GM04504 (cell line): ENCODE measurements around the gene ELOVL6.
A peak's percentile ranks its signal among the peaks of the same experiment; 100 is the strongest.
"Not testable (repeated sequence)": the region's sequence is repeated elsewhere in the genome, so short reads cannot be mapped to it uniquely, and the experiment has no call there.

ENCODE experiments used
- DNase-seq: peaks from one replicate; pipeline ENCODE4 v3.0.0-alpha.2; 2012; ENCODE audit warnings: low read depth

The ELOVL6 gene

DNA sequence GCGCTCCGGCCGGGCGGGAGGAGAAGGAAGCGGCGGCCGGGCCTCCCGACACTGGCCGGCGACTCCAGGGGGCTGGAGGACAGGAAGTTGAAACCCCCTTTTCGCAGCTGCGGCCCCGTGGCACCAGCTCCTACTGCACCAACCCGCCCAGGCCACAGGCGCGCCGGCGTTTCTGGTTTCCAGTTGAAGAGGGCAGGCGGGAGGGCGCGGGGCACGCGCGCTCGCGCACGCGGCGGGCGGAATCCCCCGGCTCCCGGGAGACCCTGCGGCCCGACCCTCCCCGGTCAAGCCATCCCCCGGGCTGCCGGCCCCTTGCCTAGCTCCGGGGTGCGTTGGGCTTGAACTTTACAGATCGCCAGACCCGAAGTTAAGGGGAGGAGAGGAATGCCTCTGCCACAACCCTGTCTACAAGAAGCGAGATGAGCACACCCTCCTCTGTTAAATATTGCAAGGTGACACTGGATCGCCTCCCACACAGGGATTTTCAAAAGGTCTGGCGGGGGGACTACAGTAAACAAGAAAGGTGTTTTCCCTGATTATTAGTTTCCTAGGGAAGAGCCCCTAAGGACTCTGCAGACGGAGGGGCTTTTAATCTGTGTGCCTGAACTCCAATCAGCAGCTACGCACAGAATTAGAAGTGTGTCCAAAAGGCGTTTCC, 1.4 kb downstream of the ELOVL6 start:
- no peak for DNase-seq

DNA sequence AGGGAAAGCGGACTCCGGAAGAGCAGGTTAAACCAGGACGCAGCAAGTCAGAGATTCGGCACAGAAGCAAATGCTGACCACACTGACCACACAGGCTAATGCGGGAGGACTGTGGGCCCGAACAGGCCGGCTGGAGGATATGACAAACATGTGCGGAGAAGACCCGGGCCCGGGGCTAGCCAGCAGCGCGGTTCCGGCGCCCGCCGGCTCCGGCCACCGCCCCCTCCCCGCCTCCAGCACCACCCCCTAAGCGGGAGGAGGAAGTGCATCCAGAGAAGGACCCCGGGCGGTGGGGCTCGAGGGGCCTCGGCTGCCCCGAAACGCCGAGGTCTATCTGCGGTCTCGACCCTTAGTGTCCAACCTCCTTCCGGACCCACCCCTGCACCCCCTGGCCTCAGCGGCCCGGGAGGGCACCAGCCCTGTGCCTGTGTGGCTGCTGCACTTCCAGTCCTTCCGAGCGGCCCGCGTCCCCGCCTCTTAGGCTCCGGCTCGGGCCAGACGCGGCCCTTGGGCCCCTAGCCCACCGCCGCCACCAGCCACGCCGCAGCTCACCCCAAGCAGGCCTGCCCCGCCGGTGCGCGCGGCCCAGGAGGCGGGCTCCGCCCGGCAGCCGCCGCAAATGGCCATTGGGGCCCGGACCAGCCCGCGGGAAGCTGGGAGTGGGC, 2.1 kb downstream of the ELOVL6 start:
- no peak for DNase-seq

DNA sequence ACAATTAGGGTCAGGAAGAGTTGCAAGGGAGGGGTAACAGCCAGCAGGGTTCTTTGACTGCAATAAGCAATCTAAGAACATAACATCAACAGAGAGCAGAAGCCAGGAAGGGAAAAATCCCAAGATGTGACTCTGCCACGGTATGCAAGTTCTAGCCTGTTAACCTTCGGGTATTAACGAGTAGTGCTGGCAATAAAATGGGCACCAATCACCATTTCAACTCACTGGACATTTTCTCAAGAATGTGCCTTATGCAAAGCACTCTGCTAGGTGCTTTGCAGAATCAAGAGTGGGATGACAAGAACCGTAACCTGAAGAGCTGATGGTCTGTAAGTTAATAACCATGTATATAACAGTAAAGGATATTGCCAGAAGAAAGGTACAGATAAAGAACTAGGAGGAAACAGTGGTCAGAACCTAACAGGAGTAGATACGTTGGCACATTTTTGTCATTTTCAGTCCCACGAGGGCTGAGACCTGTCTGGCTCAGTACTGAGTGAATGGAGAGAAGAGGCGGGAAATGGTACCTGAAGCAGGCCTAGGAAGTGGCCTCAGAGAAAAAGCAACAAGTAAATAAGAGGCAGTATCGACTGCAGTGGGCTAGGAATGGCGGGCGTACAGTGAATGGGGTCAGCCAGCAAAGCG, 2.7 kb downstream of the ELOVL6 start:
- DNase-seq = no peak

DNA sequence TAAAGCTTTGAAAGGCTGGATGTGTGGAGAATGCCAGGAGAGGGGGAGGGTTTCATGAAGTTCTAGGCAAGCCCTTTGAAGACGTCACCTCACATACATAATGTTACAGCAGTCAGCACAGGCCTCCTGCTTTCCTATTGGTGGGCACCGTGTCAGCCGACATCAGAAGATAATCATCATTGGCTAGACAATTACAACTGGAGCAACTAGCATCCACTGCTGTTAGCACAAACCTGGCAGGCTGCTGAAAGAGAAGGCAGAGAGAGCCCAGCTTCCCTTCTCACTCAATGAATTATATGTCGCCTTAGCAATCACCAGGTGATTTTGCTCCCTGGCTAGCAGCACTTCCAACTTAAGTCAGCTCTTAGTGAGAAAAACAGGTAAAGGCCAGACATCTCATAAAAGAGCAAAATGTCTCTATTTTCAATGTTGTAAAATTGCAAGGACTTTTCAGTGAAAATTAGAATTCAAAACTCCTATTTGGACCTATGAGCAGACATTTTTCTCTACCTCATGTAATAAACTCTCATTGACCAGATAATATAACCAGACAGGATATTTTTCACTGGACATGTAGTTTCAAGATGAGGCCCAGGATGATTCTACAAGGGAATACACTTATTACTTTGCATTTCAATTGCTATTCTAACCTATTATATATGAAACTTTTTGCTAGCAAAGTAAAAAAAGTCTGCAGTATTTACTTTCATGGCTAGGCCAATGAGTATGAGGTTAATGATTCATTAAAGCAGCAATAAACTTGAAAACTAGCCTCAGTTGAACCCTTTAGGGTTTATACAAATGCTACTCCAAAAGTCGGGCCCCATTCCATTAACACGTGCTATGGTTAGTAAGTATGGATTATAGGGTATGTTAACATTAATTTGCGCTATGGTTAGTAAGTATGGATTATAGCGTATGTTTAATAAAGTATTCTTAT, 4.3 kb downstream of the ELOVL6 start:
- DNase-seq = peak; percentile 50

DNA sequence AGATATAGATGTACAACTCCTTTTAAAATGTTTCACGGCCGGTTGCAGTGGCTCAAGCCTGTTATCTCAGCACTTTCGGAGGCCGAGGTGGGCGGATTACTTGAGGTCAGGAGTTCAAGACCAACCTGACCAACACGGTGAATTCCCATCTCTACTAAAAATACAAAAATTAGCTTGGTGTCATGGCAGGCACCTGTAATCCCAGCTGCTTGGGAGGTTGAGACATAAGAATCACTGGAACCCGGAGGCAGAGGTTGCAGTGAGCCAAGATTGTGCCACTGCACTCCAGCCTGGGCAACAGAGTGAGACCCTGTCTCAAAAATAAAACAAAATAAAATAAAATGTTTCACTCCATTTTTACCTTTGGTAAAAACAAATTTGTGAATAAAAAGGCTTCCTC, 5.1 kb downstream of the ELOVL6 start:
- DNase-seq = not testable (repeated sequence)

DNA sequence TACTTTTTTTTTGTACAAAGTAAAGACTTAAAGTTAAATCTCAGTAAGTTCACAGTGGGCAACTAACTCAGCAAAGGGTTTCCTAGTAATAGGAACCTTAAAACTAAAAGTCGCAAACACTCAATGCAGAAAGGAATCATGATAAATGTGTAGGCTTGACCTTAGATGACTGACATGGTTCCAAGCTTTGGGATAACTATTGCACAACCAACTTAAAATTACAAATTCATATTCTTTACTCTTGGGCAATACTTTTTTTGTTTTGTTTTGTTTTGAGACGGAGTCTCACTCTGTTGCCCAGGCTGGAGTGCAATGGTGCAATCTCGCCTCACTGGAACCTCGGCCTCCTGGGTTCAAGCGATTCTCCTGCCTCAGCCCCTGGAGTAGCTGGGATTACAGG, 8.2 kb downstream of the ELOVL6 start:
- no peak for DNase-seq

DNA sequence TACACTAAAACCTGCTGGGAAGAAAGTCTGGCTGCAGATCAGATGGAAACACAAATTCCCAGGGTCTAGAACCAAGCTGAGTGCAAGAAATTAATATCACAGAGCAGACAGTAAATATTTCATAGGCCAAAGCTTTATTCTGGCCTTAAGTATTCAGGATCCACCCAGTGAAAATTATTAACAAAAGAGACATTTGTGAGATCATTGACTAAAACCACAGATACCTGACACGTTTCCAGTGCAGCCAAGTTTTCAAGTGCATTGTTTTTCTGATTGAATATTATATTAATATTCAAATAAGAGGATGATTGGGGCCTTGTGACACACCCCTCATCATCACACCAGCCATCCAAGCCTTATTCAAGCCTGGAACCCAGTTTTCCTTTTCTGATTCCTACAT, 10.3 kb downstream of the ELOVL6 start:
- no peak for DNase-seq

DNA sequence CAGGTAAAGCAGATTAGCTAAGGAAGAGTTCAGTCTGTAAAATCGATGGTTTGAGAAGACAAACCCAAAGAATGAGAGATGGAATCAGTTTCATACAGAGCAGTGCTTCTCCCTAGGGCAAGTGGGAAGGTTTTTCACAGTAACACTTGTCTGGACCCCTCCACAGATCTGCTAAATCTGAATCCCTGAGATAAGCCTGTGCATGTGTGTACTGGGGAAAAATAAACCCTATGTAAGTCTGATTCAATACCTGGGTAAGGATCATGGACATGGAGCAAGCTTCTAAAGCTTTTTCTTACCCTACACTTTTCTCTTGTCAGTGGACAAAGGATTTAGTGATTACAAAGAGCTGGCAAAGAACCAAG, 13.6 kb downstream of the ELOVL6 start:
- DNase-seq = no peak

DNA sequence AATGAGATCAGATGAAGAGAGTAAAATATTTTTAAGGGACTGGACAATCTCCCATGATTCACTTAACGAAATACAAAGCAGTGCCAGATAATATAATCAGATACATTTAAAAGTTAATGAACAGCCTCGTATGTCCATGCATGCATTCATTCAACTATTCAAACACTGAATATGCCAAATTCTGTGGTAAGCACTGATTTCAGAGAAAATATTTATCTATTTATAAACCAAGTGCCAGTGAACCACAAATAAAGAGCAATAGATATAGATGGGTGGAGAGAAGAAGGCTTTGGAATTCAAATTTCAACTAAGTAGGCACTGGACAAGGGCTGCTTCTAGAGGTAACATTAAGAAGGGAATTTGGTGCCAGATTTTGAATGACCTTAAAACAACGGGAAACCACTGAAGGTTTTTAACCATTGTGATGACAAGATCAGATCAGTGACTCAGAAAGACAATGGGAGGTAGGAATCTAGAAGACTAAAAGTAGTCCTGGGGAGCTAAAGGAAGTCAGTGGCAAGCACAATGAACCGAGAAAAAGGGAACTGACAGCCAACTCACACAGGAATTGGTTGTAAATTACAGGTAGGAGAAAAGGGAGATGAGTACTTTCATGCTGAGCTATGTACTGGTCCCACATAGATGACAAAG, 14.2 kb downstream of the ELOVL6 start:
- DNase-seq = no peak

DNA sequence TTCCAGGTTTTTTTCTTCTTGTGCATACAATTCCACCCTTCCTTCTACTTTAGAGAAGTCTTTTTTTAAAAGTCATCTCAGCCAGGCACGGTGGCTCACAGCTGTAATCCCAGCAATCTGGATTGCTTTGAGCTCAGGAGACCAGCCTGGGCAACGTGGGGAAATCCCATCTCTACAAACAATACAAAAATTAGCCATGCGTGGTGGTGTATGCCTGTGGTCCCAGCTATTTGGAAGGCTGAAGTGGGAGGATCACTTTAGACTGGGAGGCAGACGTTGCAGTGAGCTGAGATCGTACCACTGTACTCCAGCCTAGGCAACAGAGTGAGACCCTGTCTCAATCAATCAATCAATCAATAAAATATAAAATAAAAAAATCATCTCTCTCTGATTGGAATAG, 14.8 kb downstream of the ELOVL6 start:
- no peak for DNase-seq

DNA sequence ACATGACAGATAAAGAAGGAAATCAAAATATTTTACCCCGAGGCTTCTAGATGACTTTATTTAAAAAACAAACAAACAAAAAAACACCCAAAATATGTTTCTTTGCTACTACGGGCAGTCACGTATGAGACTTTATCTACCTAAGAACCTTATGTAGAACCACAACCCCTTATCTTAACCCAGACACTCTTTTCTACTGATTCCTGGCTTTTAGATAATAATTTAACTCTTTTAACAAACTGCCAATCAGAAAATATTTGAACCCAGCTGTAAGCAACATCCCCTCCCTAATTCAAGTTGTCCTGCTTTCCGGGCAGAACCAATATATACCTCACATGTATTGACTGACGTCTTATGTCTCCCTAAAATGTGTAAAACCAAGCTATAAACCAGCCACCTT, 15.4 kb downstream of the ELOVL6 start:
- DNase-seq = no peak

DNA sequence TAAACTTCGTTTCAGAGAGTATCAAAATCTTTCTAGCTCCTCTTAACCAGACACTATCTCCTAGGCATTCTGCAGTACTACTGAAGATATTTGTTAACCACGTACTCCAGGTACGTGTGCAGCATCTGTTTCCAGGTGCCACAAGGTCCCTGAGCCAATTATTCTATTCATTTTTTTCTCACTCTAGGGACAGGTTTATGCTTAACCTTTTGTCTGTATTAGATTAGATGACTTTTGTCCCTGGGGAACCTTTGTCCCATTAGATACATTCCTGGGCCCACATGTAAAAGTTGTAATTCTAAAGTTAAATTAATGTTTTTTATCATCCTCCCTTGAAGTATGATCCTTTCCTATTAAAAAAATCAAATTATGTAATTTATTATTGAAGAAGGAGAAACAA, 16.5 kb downstream of the ELOVL6 start:
- no peak for DNase-seq

DNA sequence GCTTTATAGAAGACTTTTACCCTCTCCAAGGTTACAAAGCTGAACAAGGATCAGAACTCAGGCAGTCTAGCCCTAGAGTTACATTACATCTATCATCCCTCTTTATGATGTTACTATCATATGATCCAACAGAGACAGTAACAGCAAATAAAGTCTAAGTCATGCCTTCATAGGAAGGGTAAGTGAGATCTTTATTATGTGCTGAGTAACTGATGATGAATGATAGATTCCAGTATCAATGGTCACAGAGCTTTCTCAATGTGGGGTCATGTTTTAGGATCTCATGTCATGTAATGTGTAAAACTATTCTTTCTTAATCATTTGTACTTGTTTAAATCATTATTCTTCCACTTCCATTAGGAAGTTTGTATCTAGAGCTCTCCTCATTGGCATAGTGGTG, 22.8 kb downstream of the ELOVL6 start:
- no peak for DNase-seq

DNA sequence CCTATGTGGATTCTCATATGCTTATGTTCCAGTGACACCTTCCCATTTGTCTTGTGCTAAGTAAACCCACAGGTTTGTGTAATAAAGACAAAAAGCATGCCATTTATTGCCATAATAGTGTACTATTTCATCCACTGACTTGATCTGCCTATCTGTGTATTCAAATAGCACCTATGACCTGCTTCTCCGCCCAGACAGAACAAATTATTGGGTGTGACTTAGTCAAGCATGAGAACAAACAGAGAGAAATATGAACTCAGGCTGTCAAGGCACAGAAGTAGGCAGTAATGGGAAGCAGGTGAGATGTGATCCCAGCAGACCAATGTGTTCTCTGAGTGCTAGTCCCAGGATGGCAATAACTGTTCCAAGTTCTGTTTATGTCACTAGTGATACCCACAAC, 25.4 kb downstream of the ELOVL6 start:
- DNase-seq = no peak

DNA sequence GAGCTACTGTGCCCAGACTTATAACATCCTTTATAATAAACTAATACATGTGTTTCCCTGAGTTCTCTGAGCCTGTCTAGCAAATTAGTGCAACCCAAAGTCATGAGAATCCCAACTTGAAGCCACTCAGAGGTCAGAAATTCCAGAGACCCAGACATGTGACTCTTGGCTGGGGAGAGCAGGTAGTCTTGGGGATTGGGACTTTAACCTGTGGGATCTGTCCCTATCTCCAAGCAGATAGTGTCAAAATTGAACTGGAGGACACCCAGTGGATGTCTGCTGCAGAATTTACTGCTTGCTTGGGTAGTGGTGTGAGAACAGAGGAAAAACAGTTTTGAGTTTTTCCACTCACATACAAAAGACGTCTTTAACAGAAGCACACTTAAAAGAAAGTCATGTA, 26.4 kb downstream of the ELOVL6 start:
- DNase-seq = no peak

DNA sequence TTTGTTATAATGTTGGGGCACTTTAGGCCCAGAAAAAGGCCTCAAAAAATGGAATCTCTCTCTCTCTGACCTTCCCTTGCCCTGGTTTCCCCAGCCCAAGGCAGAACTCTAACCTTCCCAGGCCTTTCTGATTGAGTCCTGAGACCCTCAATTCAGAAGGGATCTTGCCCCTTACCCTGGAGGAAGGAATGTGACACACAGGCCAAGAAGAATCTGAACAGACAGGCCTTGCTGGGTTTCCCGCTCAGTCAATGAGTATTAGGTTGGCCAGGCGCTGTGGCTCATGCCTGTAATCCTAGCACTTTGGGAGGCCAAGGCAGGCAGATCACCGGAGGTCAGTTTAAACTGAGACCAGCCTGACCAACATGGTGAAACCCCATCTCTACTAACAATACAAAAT, 27.6 kb downstream of the ELOVL6 start:
- no peak for DNase-seq

DNA sequence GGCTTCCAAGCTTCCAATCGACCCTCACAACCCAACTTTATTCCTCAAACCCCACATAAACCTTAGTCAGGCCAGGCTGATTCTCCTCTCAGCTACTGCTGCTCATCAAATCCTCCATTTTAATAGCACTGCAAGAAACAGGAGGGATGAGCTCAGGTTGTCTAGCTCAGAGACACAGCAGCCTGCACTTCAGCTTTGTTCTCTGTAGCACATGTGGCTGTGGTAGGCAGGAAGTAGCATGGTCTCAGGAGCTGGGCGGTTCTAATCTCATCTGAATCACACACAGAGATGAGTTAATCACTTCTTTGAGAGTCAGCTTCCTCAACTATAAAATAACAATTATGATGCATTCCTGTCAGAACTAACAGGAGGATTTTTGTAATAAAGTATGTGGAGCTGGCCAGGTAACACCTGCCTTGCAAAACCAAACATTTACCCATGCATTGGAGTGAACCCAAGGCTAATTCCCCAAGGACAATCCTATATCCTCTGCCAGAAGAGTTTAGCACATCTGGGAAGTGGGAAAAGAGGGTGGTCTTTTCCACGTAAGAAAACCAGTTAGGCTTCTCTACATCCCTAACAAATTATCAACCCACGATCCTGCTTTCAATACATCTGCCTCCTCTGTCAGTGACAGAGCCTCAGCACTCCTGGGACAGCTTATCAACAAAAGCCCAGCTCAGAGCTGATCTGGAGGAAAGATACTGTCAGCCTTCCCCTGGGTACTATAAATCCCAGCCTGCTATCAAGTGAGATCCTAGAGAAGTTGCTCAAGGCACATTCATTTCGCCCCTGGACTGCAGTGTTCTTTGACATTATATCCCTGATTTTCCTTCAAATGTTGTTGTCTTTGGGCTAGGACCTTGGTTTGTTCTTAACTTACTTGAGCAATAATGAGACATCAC, 32.8 kb downstream of the ELOVL6 start:
- peak; percentile 57 for DNase-seq

DNA sequence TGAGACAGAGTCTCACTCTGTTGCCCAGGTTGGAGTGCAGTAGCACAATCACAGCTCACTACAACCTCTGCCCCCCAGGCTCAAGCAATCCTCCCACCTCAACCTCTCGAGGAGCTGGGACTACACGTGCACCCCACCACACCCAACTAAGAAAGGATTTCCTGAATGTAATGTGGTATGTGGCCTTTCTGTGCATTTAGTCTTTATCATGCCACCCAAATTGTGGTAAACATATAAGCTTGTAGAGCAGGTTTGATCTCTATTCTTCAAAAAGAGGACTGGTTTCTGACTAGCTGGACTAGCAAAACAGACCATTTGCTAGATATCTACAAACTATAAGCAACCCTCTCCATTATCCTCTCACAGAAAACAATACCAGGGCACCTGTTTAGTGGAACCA, 33.6 kb downstream of the ELOVL6 start:
- DNase-seq = no peak

DNA sequence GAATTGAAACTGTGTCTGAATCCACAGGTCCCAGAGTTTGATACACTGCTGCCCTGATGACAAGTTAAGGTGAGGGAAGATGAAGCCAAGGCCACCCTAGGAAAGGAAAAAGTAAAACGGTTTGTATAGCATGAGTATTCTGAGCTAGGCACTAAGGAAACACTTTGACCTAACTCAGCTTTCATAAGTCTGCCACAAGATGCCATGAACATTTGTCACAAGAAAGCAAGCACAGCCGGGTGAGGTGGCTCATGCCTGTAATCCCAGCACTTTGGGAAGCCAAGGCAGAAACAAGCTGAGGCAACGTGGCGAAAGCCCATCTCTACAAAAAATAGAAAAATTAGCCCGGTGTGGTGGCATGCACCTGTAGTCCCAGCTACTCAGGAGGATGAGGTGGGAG, 34.2 kb downstream of the ELOVL6 start:
- DNase-seq = peak; percentile 30

DNA sequence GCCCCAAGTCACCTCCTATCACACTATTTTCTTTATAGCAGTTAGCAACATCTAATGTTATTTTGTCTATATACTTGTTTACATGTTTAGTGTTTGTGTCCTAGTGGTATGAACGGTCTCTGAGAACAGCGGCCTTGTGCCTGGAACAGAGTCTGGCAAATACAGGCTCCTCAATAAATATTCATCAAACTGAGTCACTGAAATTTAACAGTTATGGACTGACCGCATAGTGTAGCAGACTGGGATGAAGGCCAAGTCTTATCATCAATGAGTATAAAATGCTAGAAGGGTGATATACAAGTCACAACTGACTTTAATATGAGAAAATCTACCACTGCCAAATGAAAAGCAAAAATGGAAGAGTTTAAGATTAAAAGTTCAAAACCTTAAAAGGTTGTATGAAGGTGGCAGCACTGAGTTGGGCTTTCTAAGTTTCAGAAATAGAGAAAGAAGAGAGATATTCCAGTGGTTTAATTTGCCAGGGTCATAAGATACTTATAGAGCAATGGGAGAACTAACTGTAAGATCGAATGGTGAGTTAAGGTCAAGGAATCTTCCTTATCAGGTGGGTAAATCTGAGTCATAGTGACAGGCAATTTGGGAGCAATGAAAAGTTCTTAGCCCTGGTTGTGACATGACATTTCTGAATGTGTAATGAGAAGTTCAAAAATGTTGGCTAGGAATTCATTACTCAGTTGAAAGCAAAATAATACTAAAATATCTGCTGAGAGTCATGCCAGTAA, 34.9 kb downstream of the ELOVL6 start:
- DNase-seq = peak; percentile 64
